ENCODE results near the gene PSTPIP2. TPM values are rescaled to one million over a fixed set of nuclear protein-coding genes. Genes with fewer than 3 reads are reported as not detected.

Gene PSTPIP2
- polyA plus RNA-seq, 2 of the 4 experiments (the other 2 are of a cell fraction), result 0.10 to 0.19 TPM

DNA sequence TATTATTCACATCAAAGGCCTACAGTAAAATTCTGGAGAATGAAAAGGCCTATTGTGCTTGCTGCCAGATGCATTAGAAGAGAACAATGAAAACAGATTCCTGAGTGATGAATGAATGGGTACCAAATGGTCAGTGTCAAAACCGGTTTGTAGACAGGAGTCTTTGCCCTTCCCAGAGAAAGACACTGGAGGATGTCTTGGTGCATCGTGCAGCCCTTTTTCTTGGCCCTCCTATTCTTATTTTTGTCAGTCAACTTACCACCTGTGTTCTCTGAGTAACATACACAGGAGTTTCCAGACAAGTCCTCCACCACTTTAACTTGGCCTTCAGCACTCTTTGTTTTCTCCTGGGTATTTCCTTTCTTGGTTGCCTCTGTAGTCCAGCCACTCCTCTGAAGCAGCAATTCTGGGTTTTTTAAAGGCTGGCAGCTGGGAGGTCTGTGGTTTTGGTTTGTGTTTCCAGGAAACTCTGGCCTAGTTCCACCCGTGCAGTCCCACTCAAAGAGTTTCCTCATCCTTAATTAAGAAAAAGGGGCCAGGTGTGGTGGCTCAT, 29.4 kb downstream of the PSTPIP2 start (continued):
- TF ChIP-seq CTCF (IDR thresholded peaks at IDR 0.05), result no peak
- TF ChIP-seq, protein P1, sequence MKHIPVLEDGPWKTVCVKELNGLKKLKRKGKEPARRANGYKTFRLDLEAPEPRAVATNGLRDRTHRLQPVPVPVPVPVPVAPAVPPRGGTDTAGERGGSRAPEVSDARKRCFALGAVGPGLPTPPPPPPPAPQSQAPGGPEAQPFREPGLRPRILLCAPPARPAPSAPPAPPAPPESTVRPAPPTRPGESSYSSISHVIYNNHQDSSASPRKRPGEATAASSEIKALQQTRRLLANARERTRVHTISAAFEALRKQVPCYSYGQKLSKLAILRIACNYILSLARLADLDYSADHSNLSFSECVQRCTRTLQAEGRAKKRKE (CRISPR knock-in tag; IDR thresholded peaks at IDR 0.05; ENCODE audit: low read depth), result no peak

- ATAC-seq (no peak), FAIRE-seq (no peak), DNase-seq (ENCODE audit: low read depth in 1 of 2, low spot score in 1 of 2) (no peak)
- Histone ChIP-seq H3K9me3 (no peaks in the 10 kb centered on the region), H3K4me1 (no peaks in the 10 kb centered on the region), H3K27ac (no peak overlapping the region), H3K4me3 (no peak overlapping the region), H3K4me2 (no peak overlapping the region)
- TF ChIP-seq NFE2L2 (conservative IDR thresholded peaks at IDR 0.05; ENCODE audit: low read length), result no peak
- no peak for TF ChIP-seq MYC (IDR thresholded peaks at IDR 0.05; ENCODE audit: borderline replicate concordance, low read length)
- TF ChIP-seq HOXB5 (CRISPR knock-in tag; IDR thresholded peaks at IDR 0.05), result no peak
- no peak for TF ChIP-seq TP53 (CRISPR knock-in tag; IDR thresholded peaks at IDR 0.05)
- TF ChIP-seq CTCF (IDR thresholded peaks at IDR 0.05), result no peak
- no peak for TF ChIP-seq GATA3 (IDR thresholded peaks at IDR 0.05; ENCODE audit: borderline replicate concordance)
- TF ChIP-seq HEYL (CRISPR knock-in tag; IDR thresholded peaks at IDR 0.05), result no peak
- no peak for TF ChIP-seq MAFK (IDR thresholded peaks at IDR 0.05; ENCODE audit: partially characterized antibody)
- no peak for TF ChIP-seq RCOR1 (IDR thresholded peaks at IDR 0.05; ENCODE audit: low read depth, low read length)
- no peak for TF ChIP-seq KDM5A (IDR thresholded peaks at IDR 0.05)
- no peak for TF ChIP-seq ZC3H11A (IDR thresholded peaks at IDR 0.05)
- TF ChIP-seq NPAS2 (CRISPR knock-in tag; IDR thresholded peaks at IDR 0.05; ENCODE audit: borderline replicate concordance), result no peak
- no peak for TF ChIP-seq PBX3 (IDR thresholded peaks at IDR 0.05)
- WGBS (ENCODE audit: missing lambda C conversion rate), result 70% methylated on average over 4 of the region's 5 CpGs
- ChIA-PET POLR2A (no interaction called here), CTCF (interaction anchor here (1.2 kb wide), 1 partner anchor 33 kb away, joined by 3 read pairs; no protein-coding TSS in a partner anchor)
Measured at GRCh38 chr18:46040747-46041104, 31.3 kb downstream of the PSTPIP2 start.

DNA sequence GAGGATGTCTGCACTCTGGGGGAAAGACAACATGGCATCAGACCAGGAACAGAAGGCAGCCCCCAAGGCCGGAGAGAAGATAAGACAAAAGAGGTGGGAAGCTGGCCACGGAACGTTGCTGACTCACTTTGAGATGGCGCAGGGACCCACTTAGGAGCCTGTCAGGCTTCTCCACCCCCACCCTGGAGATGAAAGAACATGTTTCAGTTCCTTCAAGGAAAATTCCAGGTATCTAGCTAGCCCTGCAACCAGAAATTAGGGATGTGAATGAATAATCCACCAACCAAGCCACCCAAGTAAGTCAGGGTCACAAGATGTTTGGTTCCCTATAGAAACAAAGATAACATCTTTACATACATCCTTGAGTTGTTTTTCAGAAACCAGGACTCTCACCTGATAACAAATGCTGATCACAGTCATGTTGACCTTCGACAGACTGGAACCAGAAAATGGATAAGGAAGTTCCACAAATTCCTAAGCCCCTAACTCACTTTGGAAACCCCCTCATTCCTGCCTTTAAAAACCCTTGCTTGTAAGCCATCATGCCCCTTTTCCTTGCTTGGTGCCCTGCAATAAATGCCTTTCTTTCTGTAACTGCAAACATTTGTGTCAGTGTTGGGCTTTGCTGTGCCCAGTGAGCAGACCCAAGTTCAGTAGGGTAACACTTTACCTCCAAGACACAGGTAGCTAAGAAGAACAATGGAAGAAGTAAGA, 31.9 kb downstream of the PSTPIP2 start:
- WGBS (ENCODE audit: missing lambda C conversion rate), result 58% methylated on average over 5 of the region's 5 CpGs
- no peaks in the 10 kb centered on the region for H3K9me3 ChIP-seq
- H3K4me3 ChIP-seq, result no peak overlapping the region
- H3K4me1 ChIP-seq, result no peaks in the 10 kb centered on the region
- FAIRE-seq (no peak), DNase-seq (ENCODE audit: low read depth in 1 of 2, low spot score in 1 of 2) (no peak), ATAC-seq (no peak)
- ChIA-PET CTCF (interaction anchor here (1.2 kb wide), 1 partner anchor 33 kb away, joined by 3 read pairs; no protein-coding TSS in a partner anchor), POLR2A (no interaction called here)
- no peak overlapping the region for H3K4me2 ChIP-seq
- no peak overlapping the region for H3K27ac ChIP-seq
- TF ChIP-seq RCOR1 (IDR thresholded peaks at IDR 0.05; ENCODE audit: low read depth, low read length) (no peak), KDM1A (IDR thresholded peaks at IDR 0.05; ENCODE audit: low read depth) (no peak), HMGXB4 (CRISPR knock-in tag; IDR thresholded peaks at IDR 0.05; ENCODE audit: borderline replicate concordance) (no peak), HDAC2 (IDR thresholded peaks at IDR 0.05) (no peak), CHD4 (IDR thresholded peaks at IDR 0.05; ENCODE audit: borderline replicate concordance) (no peak), CTCF (IDR thresholded peaks at IDR 0.05) (no peak), HOXA7 (CRISPR knock-in tag; IDR thresholded peaks at IDR 0.05) (no peak), RNF2 (IDR thresholded peaks at IDR 0.05; ENCODE audit: borderline replicate concordance, low read depth) (no peak)
- TF ChIP-seq, protein P2, sequence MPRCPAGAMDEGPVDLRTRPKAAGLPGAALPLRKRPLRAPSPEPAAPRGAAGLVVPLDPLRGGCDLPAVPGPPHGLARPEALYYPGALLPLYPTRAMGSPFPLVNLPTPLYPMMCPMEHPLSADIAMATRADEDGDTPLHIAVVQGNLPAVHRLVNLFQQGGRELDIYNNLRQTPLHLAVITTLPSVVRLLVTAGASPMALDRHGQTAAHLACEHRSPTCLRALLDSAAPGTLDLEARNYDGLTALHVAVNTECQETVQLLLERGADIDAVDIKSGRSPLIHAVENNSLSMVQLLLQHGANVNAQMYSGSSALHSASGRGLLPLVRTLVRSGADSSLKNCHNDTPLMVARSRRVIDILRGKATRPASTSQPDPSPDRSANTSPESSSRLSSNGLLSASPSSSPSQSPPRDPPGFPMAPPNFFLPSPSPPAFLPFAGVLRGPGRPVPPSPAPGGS (IDR thresholded peaks at IDR 0.05), result no peak
